Measurements from ENCODE around the gene MYO18A.

GRCh38 chr17:29046473-29046839 is 133.7 kb downstream of the MYO18A start:
- no peak for TF ChIP-seq CTCF (IDR thresholded peaks at IDR 0.05)
- no peak for TF ChIP-seq POLR2A (IDR thresholded peaks at IDR 0.05)

All from uterus (tissue), 2 donors.